Measurements from ENCODE around the gene VAV3.
"Not testable (repeated sequence)": the region's sequence is repeated elsewhere in the genome, so short reads cannot be mapped to it uniquely, and the experiment has no call there.

The VAV3 gene

GRCh38 chr1:107733401-107733800 is 231.6 kb downstream of the VAV3 start:
- not testable (repeated sequence) for DNase-seq (ENCODE audit: low read depth)

- DNase-seq (ENCODE audit: low read depth): no peak
Measured at GRCh38 chr1:107727866-107728265, 237.1 kb downstream of the VAV3 start.

GRCh38 chr1:107726860-107727259 is 238.1 kb downstream of the VAV3 start:
- DNase-seq (ENCODE audit: low read depth): no peak

GRCh38 chr1:107724648-107725047 is 240.3 kb downstream of the VAV3 start:
- DNase-seq (ENCODE audit: low read depth): no peak

GRCh38 chr1:107720210-107720609 is 244.8 kb downstream of the VAV3 start:
- not testable (repeated sequence) for DNase-seq (ENCODE audit: low read depth)

- no peak for DNase-seq (ENCODE audit: low read depth)
Measured at GRCh38 chr1:107710005-107710404, 255.0 kb downstream of the VAV3 start.

GRCh38 chr1:107707111-107707510 is 257.9 kb downstream of the VAV3 start:
- DNase-seq (ENCODE audit: low read depth): no peak

- DNase-seq (ENCODE audit: low read depth): no peak
Measured at GRCh38 chr1:107706182-107706581, 258.8 kb downstream of the VAV3 start.

- DNase-seq (ENCODE audit: low read depth): no peak
Measured at GRCh38 chr1:107704911-107705310, 260.1 kb downstream of the VAV3 start.

GRCh38 chr1:107702946-107703571 is 261.9 kb downstream of the VAV3 start:
- no peak for DNase-seq (ENCODE audit: low read depth)

- DNase-seq (ENCODE audit: low read depth): not testable (repeated sequence)
Measured at GRCh38 chr1:107700651-107701050, 264.3 kb downstream of the VAV3 start.

- no peak for DNase-seq (ENCODE audit: low read depth)
Measured at GRCh38 chr1:107698161-107698560, 266.8 kb downstream of the VAV3 start.

- no peak for DNase-seq (ENCODE audit: low read depth)
Measured at GRCh38 chr1:107695341-107695740, 269.6 kb downstream of the VAV3 start.

GRCh38 chr1:107692580-107693345 is 272.2 kb downstream of the VAV3 start:
- DNase-seq (ENCODE audit: low read depth): no peak

GRCh38 chr1:107691540-107691939 is 273.4 kb downstream of the VAV3 start:
- no peak for DNase-seq (ENCODE audit: low read depth)

- no peak for DNase-seq (ENCODE audit: low read depth)
Measured at GRCh38 chr1:107690491-107690890, 274.5 kb downstream of the VAV3 start.

GRCh38 chr1:107689733-107690132 is 275.2 kb downstream of the VAV3 start:
- DNase-seq (ENCODE audit: low read depth): no peak

GRCh38 chr1:107689159-107689558 is 275.8 kb downstream of the VAV3 start:
- DNase-seq (ENCODE audit: low read depth): no peak

GRCh38 chr1:107687849-107688753 is 276.9 kb downstream of the VAV3 start:
- no peak for DNase-seq (ENCODE audit: low read depth)

GRCh38 chr1:107683683-107684082 is 281.3 kb downstream of the VAV3 start:
- no peak for DNase-seq (ENCODE audit: low read depth)

- DNase-seq (ENCODE audit: low read depth): no peak
Measured at GRCh38 chr1:107683191-107683657, 281.8 kb downstream of the VAV3 start.

GRCh38 chr1:107682467-107682866 is 282.5 kb downstream of the VAV3 start:
- DNase-seq (ENCODE audit: low read depth): no peak
